SK-N-SH (cell line): ENCODE results near the gene MOBP.
"Not testable (repeated sequence)": the region's sequence is repeated elsewhere in the genome, so short reads cannot be mapped to it uniquely, and the experiment has no call there.

Experiments
- CHD2 ChIP-seq: fragments of 150-350 bp; IDR thresholded peaks from 2 replicates; pipeline ENCODE4 v1.6.1; 2018; ENCODE audit warnings: low read length; ENCODE audit not compliant: partially characterized antibody
- CTCF ChIP-seq: fragments of 200-600 bp; sonication (generic); IDR thresholded peaks from 2 replicates; pipeline ENCODE4 v1.6.1; 2017; ENCODE audit warnings: antibody characterized with exemption, mild to moderate bottlenecking, moderate library complexity
- FOXJ3 ChIP-seq: sonication (generic); formaldehyde crosslinking; IDR thresholded peaks from 2 replicates; pipeline ENCODE4 v1.5.1; 2020; ENCODE audit warnings: mild to moderate bottlenecking, missing genetic modification reagents
- RFX5 ChIP-seq: IDR thresholded peaks from 2 replicates; pipeline ENCODE4 v1.6.1; 2012; ENCODE audit warnings: mild to moderate bottlenecking, improper control_type of control experiment, low read length
- SMC3 ChIP-seq: IDR thresholded peaks from 2 replicates; pipeline ENCODE4 v1.6.1; 2012; ENCODE audit warnings: low read depth, low read length, improper control_type of control experiment
- TF ChIP-seq, protein P1 (sequence below): IDR thresholded peaks from 2 replicates; pipeline ENCODE4 v1.6.1; 2012; ENCODE audit warnings: mild to moderate bottlenecking, low read depth, low read length, moderate library complexity

DNA sequence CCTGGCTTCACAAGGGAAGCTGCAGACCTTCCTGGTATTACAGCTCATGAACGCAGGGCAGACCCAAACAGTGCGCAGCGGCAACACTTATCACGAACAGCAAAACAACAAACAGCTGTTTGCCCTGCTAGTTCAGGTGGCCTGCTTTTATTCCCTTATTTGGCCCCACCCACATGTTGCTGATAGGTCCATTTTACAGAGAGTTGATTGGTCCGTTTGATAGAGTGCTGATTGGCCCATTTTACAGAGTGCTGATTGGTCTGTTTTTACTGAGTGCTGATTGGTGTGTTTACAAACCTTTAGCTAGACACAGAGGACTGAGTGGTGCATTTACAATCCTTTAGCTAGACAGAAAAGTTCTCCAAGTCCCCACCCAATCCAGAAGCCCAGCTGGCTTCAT lies 8.9 kb upstream of the MOBP start:
- not testable (repeated sequence) for TF ChIP-seq RFX5; CTCF; SMC3; CHD2; FOXJ3 (CRISPR knock-in tag)
- TF ChIP-seq, protein P1, sequence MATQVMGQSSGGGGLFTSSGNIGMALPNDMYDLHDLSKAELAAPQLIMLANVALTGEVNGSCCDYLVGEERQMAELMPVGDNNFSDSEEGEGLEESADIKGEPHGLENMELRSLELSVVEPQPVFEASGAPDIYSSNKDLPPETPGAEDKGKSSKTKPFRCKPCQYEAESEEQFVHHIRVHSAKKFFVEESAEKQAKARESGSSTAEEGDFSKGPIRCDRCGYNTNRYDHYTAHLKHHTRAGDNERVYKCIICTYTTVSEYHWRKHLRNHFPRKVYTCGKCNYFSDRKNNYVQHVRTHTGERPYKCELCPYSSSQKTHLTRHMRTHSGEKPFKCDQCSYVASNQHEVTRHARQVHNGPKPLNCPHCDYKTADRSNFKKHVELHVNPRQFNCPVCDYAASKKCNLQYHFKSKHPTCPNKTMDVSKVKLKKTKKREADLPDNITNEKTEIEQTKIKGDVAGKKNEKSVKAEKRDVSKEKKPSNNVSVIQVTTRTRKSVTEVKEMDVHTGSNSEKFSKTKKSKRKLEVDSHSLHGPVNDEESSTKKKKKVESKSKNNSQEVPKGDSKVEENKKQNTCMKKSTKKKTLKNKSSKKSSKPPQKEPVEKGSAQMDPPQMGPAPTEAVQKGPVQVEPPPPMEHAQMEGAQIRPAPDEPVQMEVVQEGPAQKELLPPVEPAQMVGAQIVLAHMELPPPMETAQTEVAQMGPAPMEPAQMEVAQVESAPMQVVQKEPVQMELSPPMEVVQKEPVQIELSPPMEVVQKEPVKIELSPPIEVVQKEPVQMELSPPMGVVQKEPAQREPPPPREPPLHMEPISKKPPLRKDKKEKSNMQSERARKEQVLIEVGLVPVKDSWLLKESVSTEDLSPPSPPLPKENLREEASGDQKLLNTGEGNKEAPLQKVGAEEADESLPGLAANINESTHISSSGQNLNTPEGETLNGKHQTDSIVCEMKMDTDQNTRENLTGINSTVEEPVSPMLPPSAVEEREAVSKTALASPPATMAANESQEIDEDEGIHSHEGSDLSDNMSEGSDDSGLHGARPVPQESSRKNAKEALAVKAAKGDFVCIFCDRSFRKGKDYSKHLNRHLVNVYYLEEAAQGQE: not testable (repeated sequence)
